PC-9 (cell line): ENCODE data around the gene RAD50. TPM values are rescaled to one million over a fixed set of nuclear protein-coding genes. Genes with fewer than 3 reads are reported as not detected.

Experiments
- BruUV-seq: library from RNA; stranded (reverse); fragments of 400-500 nt; replicated peaks from 2 replicates; lab custom pipeline; 2021; lab: Mats Ljungman, UMichigan
- CTCF ChIA-PET: fragments of 300-600 bp; sonication (Branson Sonifier 250); formaldehyde crosslinking; loops from one replicate; lab custom pipeline; 2022; ENCODE audit warnings: antibody characterized with exemption; lab: Charles Lee
- POLR2A ChIA-PET: fragments of 300-600 bp; sonication (Branson Sonifier 250); formaldehyde crosslinking; loops from one replicate; lab custom pipeline; 2022; ENCODE audit warnings: antibody characterized with exemption; ENCODE audit not compliant: unreplicated experiment; lab: Charles Lee
- DNase-seq, 2 experiments: peaks; one replicate each; pipeline versions ENCODE4 v3.0.0 to v3.0.0-alpha.2; 2015 to 2022; ENCODE audit warnings: mixed read lengths in 1 of 2
- H2AFZ ChIP-seq: fragments of 200-600 bp; sonication (generic); 2 replicates; pipeline ENCODE4 v1.8.1; 2017; ENCODE audit warnings: antibody characterized with exemption
- H3F3A ChIP-seq: fragments of 200-600 bp; sonication (generic); 2 replicates; pipeline ENCODE4 v1.8.1; 2017; ENCODE audit warnings: antibody characterized with exemption, mild to moderate bottlenecking, low read depth; ENCODE audit not compliant: insufficient read depth
- H3K27ac ChIP-seq: fragments of 200-600 bp; sonication (generic); 2 replicates; pipeline ENCODE4 v1.6.1; 2016; ENCODE audit warnings: mixed run types
- H3K27me3 ChIP-seq: fragments of 200-600 bp; sonication (generic); 2 replicates; pipeline ENCODE4 v1.6.1; 2016; ENCODE audit warnings: low read depth, mixed run types; ENCODE audit not compliant: insufficient read depth
- H3K36me3 ChIP-seq: fragments of 200-600 bp; sonication (generic); 2 replicates; pipeline ENCODE4 v1.6.1; 2016; ENCODE audit warnings: low read depth, mixed run types
- H3K4me1 ChIP-seq: fragments of 200-600 bp; sonication (generic); replicated peaks from 2 replicates; pipeline ENCODE4 v1.6.1; 2016; ENCODE audit warnings: mixed run types; ENCODE audit not compliant: insufficient read depth
- H3K4me2 ChIP-seq: fragments of 200-600 bp; sonication (generic); 2 replicates; pipeline ENCODE4 v1.6.1; 2017; ENCODE audit warnings: mixed run types
- H3K4me3 ChIP-seq: fragments of 200-600 bp; sonication (generic); 2 replicates; pipeline ENCODE4 v1.6.1; 2016; ENCODE audit warnings: mixed run types
- H3K79me2 ChIP-seq: fragments of 200-600 bp; sonication (generic); 2 replicates; pipeline ENCODE4 v1.6.1; 2017; ENCODE audit warnings: low read depth, mixed run types
- H3K9me2 ChIP-seq: fragments of 200-600 bp; sonication (generic); 2 replicates; pipeline ENCODE4 v1.8.1; 2017; ENCODE audit warnings: mild to moderate bottlenecking; ENCODE audit not compliant: insufficient read depth
- H3K9me3 ChIP-seq: fragments of 200-600 bp; sonication (generic); 2 replicates; pipeline ENCODE4 v1.8.1; 2016; ENCODE audit warnings: low read depth; ENCODE audit not compliant: insufficient read depth
- H4K20me1 ChIP-seq: fragments of 200-600 bp; sonication (generic); 2 replicates; pipeline ENCODE4 v1.8.1; 2017; ENCODE audit not compliant: insufficient read depth
- EZH2 ChIP-seq: fragments of 200-600 bp; sonication (generic); IDR thresholded peaks from 2 replicates; pipeline ENCODE4 v1.8.0; 2017; ENCODE audit warnings: antibody characterized with exemption, low read depth
- intact Hi-C: fragments of 100-400 bp; cut with micrococcal nuclease; formaldehyde crosslinking; loops from one replicate; pipeline ENCODE4 v1.10.0; 2022; ENCODE audit not compliant: unreplicated experiment
- total RNA-seq: library from RNA; stranded (reverse); gene quantifications from 2 replicates; pipeline ENCODE4 v1.2.3, GENCODE V29; 2021
- TF ChIP-seq, protein P1 (sequence below): fragments of 200-600 bp; sonication (generic); conservative IDR thresholded peaks from 2 replicates; pipeline ENCODE4 v1.6.1; 2017; ENCODE audit warnings: mixed run types, antibody characterized with exemption, mild to moderate bottlenecking, moderate library complexity

RAD50 gene
- total RNA-seq, 1 experiment from 2014 or later: 42.2 TPM

DNA sequence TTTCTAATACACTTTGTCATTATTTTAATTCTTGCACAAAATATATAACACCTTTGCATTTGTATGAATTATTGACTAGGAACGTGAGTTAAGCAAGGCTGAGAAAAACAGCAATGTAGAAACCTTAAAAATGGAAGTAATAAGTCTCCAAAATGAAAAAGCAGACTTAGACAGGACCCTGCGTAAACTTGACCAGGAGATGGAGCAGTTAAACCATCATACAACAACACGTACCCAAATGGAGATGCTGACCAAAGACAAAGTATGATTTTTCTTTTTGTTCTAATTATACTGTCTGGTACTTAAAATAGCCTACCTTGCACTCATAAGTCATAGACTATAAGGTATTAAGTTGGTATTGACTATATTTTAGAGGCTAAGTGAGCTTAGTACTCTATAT lies 34.4 kb downstream of the RAD50 start:
- H2AFZ ChIP-seq: no peak overlapping the region
- no peaks in the 10 kb centered on the region for H3K9me2 ChIP-seq
- no peaks in the 10 kb centered on the region for H3K79me2 ChIP-seq
- peaks cover 43% of the 10 kb centered on the region for H3K36me3 ChIP-seq
- CTCF ChIA-PET: no interaction called here
- H4K20me1 ChIP-seq: no peaks in the 10 kb centered on the region
- no peak for DNase-seq
- H3K27ac ChIP-seq: no peak overlapping the region
- no peaks in the 10 kb centered on the region for H3F3A ChIP-seq
- BruUV-seq: no TSS peak
- TF ChIP-seq EZH2: no peak
- TF ChIP-seq, protein P1, sequence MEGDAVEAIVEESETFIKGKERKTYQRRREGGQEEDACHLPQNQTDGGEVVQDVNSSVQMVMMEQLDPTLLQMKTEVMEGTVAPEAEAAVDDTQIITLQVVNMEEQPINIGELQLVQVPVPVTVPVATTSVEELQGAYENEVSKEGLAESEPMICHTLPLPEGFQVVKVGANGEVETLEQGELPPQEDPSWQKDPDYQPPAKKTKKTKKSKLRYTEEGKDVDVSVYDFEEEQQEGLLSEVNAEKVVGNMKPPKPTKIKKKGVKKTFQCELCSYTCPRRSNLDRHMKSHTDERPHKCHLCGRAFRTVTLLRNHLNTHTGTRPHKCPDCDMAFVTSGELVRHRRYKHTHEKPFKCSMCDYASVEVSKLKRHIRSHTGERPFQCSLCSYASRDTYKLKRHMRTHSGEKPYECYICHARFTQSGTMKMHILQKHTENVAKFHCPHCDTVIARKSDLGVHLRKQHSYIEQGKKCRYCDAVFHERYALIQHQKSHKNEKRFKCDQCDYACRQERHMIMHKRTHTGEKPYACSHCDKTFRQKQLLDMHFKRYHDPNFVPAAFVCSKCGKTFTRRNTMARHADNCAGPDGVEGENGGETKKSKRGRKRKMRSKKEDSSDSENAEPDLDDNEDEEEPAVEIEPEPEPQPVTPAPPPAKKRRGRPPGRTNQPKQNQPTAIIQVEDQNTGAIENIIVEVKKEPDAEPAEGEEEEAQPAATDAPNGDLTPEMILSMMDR: no peak
- no peaks in the 10 kb centered on the region for H3K4me1 ChIP-seq
- H3K4me3 ChIP-seq: no peak overlapping the region
- no peak overlapping the region for H3K4me2 ChIP-seq
- intact Hi-C loops: loop anchor here (1.0 kb wide), 1 partner anchor 229 kb away; no protein-coding TSS in a partner anchor
- H3K9me3 ChIP-seq: no peaks in the 10 kb centered on the region
- no peaks in the 10 kb centered on the region for H3K27me3 ChIP-seq
- POLR2A ChIA-PET: no interaction called here

DNA sequence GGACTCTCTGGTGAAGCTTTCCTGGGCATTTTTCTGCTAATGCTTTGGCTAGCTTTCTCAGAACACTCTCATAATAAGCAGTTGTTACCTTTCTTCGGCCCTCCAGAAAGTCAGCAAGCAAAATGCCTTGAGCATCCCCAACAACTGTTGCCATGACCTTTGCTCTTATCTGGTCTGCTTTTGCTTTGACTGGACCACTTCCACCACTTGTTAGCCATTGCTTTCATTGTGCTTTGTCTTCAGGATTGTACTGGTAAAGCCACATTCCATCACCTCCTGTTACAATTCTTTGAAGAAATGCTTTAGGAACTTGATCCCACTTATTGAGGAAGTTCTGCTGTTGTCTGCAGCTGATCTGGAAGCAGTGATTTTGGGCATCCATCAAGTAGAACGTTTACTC lies 35.7 kb downstream of the RAD50 start:
- Histone ChIP-seq H3K27ac (no peak overlapping the region), H3K36me3 (peaks cover 40% of the 10 kb centered on the region), H3K4me1 (no peaks in the 10 kb centered on the region), H4K20me1 (no peaks in the 10 kb centered on the region), H3K27me3 (no peaks in the 10 kb centered on the region), H3K9me3 (no peaks in the 10 kb centered on the region), H2AFZ (no peak overlapping the region), H3K79me2 (no peaks in the 10 kb centered on the region), H3K4me2 (no peak overlapping the region), H3F3A (no peaks in the 10 kb centered on the region), H3K9me2 (no peaks in the 10 kb centered on the region), H3K4me3 (no peak overlapping the region)
- ChIA-PET POLR2A (no interaction called here), CTCF (interaction anchor here (0.7 kb wide), 1 partner anchor 825 kb away, joined by 3 read pairs; no protein-coding TSS in a partner anchor)
- intact Hi-C loops: no loop called here
- DNase-seq: no peak
- no TSS peak for BruUV-seq
- no peak for TF ChIP-seq EZH2
- TF ChIP-seq, protein P1: no peak

DNA sequence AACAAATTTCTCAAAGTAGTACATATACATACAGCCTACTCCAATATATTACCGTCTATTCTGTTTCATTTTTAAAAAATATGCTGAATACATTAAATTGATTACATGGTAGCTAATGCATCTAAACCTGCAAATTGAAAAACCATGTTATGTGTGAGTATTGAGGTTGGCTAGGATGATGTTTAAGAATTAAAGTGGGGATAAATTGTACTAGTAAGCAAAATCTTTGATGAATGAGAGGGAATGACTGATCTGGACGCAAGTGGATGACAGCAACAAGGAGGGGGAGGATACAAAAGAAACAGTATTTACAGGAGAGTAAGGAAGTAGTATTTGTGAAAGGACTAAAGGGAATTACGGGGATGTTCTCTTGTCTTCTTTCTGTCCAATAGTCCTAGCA lies 37.4 kb downstream of the RAD50 start:
- no peaks in the 10 kb centered on the region for H3K4me1 ChIP-seq
- no peak overlapping the region for H3K27ac ChIP-seq
- intact Hi-C loops: no loop called here
- no peak overlapping the region for H3K4me2 ChIP-seq
- H4K20me1 ChIP-seq: no peaks in the 10 kb centered on the region
- H3F3A ChIP-seq: no peaks in the 10 kb centered on the region
- CTCF ChIA-PET: no interaction called here
- no peak overlapping the region for H2AFZ ChIP-seq
- TF ChIP-seq EZH2: no peak
- TF ChIP-seq, protein P1: no peak
- H3K36me3 ChIP-seq: peaks cover 38% of the 10 kb centered on the region; the same call in 1 of the 2 replicates
- POLR2A ChIA-PET: no interaction called here
- H3K79me2 ChIP-seq: no peaks in the 10 kb centered on the region
- no peak for DNase-seq
- no peaks in the 10 kb centered on the region for H3K9me2 ChIP-seq
- no peaks in the 10 kb centered on the region for H3K27me3 ChIP-seq
- no peaks in the 10 kb centered on the region for H3K9me3 ChIP-seq
- no peak overlapping the region for H3K4me3 ChIP-seq
- BruUV-seq: no TSS peak
